ENCODE results near the gene PRKN. TPM values are rescaled to one million over a fixed set of nuclear protein-coding genes. Genes with fewer than 3 reads are reported as not detected.

The PRKN gene
- total and polyA plus RNA-seq, 2 experiments from 2014 or later = 0.10 to 0.84 TPM

DNA sequence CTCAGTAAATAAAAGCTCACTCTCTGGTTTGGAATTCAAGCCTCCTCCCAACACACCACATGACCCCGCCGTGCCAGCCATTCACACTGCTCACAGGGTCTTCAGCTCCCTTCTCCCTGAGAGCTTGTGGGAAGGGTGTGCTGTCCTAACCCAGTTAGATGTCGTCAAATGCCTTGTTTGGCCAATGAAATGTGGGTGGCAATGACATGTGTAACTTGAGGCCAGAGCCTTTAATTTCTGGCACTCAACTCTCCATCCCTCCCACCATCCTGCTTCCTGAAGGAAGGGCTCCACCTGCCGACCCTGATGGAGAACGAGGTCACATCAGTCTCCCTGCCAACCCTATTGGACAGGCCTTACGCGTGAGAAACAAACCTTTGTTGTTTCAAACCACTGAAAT lies 1229.2 kb downstream of the PRKN start (continued):
- TF ChIP-seq ZNF462 (CRISPR knock-in tag; IDR thresholded peaks at IDR 0.05) (0 out of 2 replicates have a peak, but pooled peaks have one; percentile 11), EZH2phosphoT487 (IDR thresholded peaks at IDR 0.05; ENCODE audit: unreplicated experiment) (no peak), ZNF114 (CRISPR knock-in tag; IDR thresholded peaks at IDR 0.05) (no peak), NANOG (IDR thresholded peaks at IDR 0.05; ENCODE audit: borderline replicate concordance) (no peak), ZNF331 (CRISPR knock-in tag; IDR thresholded peaks at IDR 0.05; ENCODE audit: low read depth) (no peak), POLR2AphosphoS5 (IDR thresholded peaks at IDR 0.05; ENCODE audit: low read depth) (no peak), EZH2 (IDR thresholded peaks at IDR 0.05; ENCODE audit: low read depth, unreplicated experiment) (no peak), STAT1 (IDR thresholded peaks at IDR 0.05; ENCODE audit: unreplicated experiment) (no peak), ETS1 (IDR thresholded peaks at IDR 0.05) (no peak)
- TF ChIP-seq, protein P1, sequence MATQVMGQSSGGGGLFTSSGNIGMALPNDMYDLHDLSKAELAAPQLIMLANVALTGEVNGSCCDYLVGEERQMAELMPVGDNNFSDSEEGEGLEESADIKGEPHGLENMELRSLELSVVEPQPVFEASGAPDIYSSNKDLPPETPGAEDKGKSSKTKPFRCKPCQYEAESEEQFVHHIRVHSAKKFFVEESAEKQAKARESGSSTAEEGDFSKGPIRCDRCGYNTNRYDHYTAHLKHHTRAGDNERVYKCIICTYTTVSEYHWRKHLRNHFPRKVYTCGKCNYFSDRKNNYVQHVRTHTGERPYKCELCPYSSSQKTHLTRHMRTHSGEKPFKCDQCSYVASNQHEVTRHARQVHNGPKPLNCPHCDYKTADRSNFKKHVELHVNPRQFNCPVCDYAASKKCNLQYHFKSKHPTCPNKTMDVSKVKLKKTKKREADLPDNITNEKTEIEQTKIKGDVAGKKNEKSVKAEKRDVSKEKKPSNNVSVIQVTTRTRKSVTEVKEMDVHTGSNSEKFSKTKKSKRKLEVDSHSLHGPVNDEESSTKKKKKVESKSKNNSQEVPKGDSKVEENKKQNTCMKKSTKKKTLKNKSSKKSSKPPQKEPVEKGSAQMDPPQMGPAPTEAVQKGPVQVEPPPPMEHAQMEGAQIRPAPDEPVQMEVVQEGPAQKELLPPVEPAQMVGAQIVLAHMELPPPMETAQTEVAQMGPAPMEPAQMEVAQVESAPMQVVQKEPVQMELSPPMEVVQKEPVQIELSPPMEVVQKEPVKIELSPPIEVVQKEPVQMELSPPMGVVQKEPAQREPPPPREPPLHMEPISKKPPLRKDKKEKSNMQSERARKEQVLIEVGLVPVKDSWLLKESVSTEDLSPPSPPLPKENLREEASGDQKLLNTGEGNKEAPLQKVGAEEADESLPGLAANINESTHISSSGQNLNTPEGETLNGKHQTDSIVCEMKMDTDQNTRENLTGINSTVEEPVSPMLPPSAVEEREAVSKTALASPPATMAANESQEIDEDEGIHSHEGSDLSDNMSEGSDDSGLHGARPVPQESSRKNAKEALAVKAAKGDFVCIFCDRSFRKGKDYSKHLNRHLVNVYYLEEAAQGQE (IDR thresholded peaks at IDR 0.05; ENCODE audit: unreplicated experiment) = no peak

All from GM23338 (cell line).